Astrocyte (in vitro differentiated cells and primary cell): Measurements from ENCODE around the gene NIT1.

ENCODE experiments used
- CTCF ChIP-seq: IDR thresholded peaks from 2 replicates; pipeline ENCODE4 v1.5.1; 2011; ENCODE audit warnings: low read depth, mild to moderate bottlenecking, inconsistent platforms, low read length, moderate library complexity; ENCODE audit not compliant: insufficient read depth
- EZH2 ChIP-seq: IDR thresholded peaks from 2 replicates; pipeline ENCODE4 v1.6.1; 2012; ENCODE audit warnings: mild to moderate bottlenecking, low read length, inconsistent platforms; ENCODE audit not compliant: insufficient read depth

- TF ChIP-seq EZH2 (no peak), CTCF (no peak)
These were observed at the start of gene NIT1, which contains the start of gene PFDN2 for GRCh38 chr1:161117759-161118581.
